Fibroblast of the aortic adventitia (primary cell): Measurements from ENCODE around the gene NEURL4. TPM values are rescaled to one million over a fixed set of nuclear protein-coding genes. Genes with fewer than 3 reads are reported as not detected.
A peak's percentile ranks its signal among the peaks of the same experiment; 100 is the strongest.

Experiments
- DNase-seq: peaks from one replicate; pipeline ENCODE4 v3.0.0-alpha.2; 2010; ENCODE audit warnings: low read depth
- H3K4me3 ChIP-seq: 2 replicates; pipeline ENCODE4 v1.5.1; 2011; ENCODE audit warnings: low read depth, mild to moderate bottlenecking, control low read depth, low read length, moderate library complexity
- CTCF ChIP-seq: IDR thresholded peaks from 2 replicates; pipeline ENCODE4 v1.5.1; 2011; ENCODE audit warnings: mild to moderate bottlenecking, low read length, control low read depth, inconsistent platforms; ENCODE audit not compliant: insufficient read depth
- total RNA-seq: library from RNA; depleted of rRNA; stranded (reverse); fragments of >200 nt; gene quantifications from 2 replicates; pipeline ENCODE4 v1.2.3, GENCODE V29; 2012; ENCODE audit warnings: low replicate concordance

NEURL4 gene
- total RNA-seq, 1 donor, result 17.4 TPM

- H3K4me3 ChIP-seq, result peak within 1 kb of the TSS; percentile 90
- DNase-seq, result peak; percentile 67
- no peak for TF ChIP-seq CTCF
Observed at GRCh38 chr17:7314719-7315569, 14.2 kb downstream of the NEURL4 start, which contains the start of gene GPS2. Gene GPS2 (minus strand): TSS chr17:7315360. CDS start chr17:7315052, 308 bp downstream.

GRCh38 chr17:7313890-7314718 is 15.0 kb downstream of the NEURL4 start:
- no peak for TF ChIP-seq CTCF
- no peak for DNase-seq
- H3K4me3 ChIP-seq, result peak overlapping the region; percentile 90

GRCh38 chr17:7313088-7313889 is 15.8 kb downstream of the NEURL4 start:
- TF ChIP-seq CTCF, result peak; percentile 20
- H3K4me3 ChIP-seq, result no peak overlapping the region
- DNase-seq, result no peak

GRCh38 chr17:7312432-7313087 is 16.6 kb downstream of the NEURL4 start:
- DNase-seq, result no peak
- TF ChIP-seq CTCF, result no peak
- H3K4me3 ChIP-seq, result no peak overlapping the region

- no peak for TF ChIP-seq CTCF
- no peak overlapping the region for H3K4me3 ChIP-seq
- DNase-seq, result no peak
Observed at GRCh38 chr17:7311110-7311705, 17.9 kb downstream of the NEURL4 start.
